ENCODE measurements around the gene ASS1.
A peak's percentile ranks its signal among the peaks of the same experiment; 100 is the strongest.

ASS1 gene

DNA sequence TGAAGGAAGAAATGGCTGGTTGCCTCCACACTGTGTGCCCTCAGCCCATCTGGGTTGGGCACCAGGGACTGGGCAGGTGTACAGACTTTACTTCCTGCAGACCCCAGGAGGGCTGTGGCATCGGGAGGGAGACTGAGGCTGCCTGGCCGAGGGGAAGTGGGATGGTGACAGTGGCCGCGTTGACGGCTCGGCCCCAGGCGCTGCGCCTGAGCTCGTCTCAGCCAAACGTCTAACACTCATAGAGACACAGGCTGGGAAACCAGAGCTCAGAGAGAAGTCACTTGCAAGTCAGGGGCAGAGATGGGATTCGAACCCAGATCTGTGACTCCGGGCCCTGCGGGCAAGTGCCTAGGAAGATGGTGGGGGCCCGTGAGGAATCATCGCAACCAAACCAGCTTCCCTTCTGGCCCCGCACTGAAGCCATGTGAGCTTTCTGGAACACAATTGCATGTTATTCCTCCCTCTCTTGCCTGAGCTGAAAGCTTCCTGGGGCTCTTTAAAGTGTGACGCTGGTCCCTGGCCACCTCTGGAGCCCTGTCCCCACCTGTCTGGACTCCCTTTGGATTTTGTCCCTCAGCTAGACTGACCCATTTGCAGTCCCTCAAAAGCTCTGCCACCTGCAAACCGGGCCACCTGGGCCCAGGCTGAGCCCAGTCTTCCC lies 81.6 kb downstream of the ASS1 start:
- TF ChIP-seq CTCF (conservative IDR thresholded peaks at IDR 0.05; ENCODE audit: low read depth, low read length): no peak
- no peak for DNase-seq (ENCODE audit: low read depth)
- no peak overlapping the region for H3K4me3 ChIP-seq (ENCODE audit: low read depth, low read length)

GRCh38 chr9:130526854-130527650 lies 82.3 kb downstream of the ASS1 start:
- no peak for TF ChIP-seq CTCF (conservative IDR thresholded peaks at IDR 0.05; ENCODE audit: low read depth, low read length)
- no peak for DNase-seq (ENCODE audit: low read depth)
- no peak overlapping the region for H3K4me3 ChIP-seq (ENCODE audit: low read depth, low read length)

DNA sequence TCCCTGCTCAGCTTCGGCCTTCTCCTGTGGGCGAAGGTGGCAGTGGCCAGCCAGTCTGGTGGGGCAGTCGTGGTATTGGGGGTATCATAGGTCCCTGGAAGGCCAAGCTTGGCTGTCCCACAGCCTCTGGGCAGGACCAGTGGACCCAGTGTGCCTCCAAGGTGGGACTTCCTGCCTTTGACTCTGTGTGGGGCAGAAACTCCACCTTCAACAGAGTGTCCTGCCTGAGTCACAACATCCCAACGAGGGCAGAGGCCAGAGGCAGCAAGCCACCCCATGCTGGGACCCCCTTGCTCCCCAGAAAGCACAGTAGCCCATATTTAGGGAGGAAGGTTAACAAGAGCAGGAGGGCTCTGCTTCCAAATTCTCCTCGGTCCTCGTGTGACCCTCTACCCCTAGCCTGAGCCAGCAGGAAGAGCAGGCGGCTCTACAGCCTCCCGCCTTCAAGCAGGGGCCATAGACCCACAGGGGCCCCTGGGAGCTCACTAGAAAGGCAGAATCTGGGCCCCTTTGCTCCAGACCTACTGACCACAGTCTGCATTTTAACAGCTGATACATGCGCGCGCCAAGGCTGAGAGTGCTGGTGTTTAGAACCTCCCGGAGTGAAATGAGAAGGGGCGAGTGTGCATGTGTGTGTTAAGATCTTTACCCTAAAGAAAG lies 83.0 kb downstream of the ASS1 start:
- TF ChIP-seq CTCF (conservative IDR thresholded peaks at IDR 0.05; ENCODE audit: low read depth, low read length): no peak
- DNase-seq (ENCODE audit: low read depth): no peak

GRCh38 chr9:130528674-130529073 lies 83.9 kb downstream of the ASS1 start:
- DNase-seq (ENCODE audit: low read depth): no peak
- no peak for TF ChIP-seq CTCF (conservative IDR thresholded peaks at IDR 0.05; ENCODE audit: low read depth, low read length)
- no peak overlapping the region for H3K4me3 ChIP-seq (ENCODE audit: low read depth, low read length)

More for the DNA sequence above, 83.0 kb downstream of the ASS1 start:
- no peak overlapping the region for H3K4me3 ChIP-seq (ENCODE audit: low read depth, low read length)

DNA sequence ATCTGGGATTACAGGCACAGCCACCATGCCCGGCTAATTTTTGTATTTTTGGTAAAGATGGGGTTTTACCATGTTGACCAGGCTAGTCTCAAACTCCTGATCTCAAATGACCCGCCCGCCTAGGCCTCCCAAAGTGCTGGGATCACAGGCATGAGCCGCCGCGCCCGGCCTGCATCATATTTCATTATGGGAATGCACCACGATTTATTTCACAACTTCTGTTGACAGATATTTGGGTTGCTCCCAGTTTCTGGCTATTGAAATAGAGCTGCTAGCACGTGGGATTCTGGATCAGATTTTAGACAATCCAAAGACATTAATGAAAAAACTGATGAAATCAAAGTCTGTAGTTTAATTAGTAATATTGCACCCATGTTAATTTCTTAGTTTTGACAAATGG lies 86.2 kb downstream of the ASS1 start:
- H3K4me3 ChIP-seq (ENCODE audit: low read depth, low read length): no peak overlapping the region
- peak; percentile 58 for DNase-seq (ENCODE audit: low read depth)
- no peak for TF ChIP-seq CTCF (conservative IDR thresholded peaks at IDR 0.05; ENCODE audit: low read depth, low read length)

GRCh38 chr9:130531670-130532069 lies 86.9 kb downstream of the ASS1 start:
- no peak for DNase-seq (ENCODE audit: low read depth)
- no peak overlapping the region for H3K4me3 ChIP-seq (ENCODE audit: low read depth, low read length)
- TF ChIP-seq CTCF (conservative IDR thresholded peaks at IDR 0.05; ENCODE audit: low read depth, low read length): no peak

Data from choroid plexus epithelial cell (primary cell).